ENCODE measurements around the gene MSLN.

MSLN gene

DNA sequence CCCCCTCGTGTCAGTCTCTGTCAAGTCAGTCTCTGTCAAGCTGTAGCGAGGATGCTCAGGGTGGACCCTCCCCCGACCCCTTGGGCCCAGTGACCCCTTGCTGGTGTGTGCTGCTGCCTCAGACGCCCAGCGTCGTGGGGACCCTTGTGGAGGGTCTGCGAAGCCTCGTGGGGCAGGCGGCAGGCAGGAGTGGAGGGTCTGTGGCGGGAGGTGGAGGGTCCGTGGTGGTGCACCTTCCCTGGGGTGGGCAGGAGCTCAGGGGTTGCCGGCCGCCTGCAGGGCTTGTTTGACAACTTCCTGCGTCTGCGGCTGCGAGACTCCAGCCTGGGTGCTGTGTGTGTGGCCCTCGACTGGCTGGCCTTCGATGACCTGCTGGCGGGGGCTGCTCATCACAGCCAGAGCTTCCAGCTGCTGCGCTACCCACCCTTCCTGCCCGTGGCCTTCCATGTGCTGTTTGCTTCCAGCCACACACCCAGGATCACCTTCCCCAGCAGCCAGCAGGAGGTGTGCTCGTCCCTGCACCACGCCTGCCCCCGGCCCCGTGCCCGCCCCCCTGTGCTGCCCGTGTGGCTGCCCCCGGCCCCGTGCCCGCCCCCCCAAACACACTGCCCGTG is 34.4 kb downstream of the MSLN start:
- no peak for DNase-seq

DNA sequence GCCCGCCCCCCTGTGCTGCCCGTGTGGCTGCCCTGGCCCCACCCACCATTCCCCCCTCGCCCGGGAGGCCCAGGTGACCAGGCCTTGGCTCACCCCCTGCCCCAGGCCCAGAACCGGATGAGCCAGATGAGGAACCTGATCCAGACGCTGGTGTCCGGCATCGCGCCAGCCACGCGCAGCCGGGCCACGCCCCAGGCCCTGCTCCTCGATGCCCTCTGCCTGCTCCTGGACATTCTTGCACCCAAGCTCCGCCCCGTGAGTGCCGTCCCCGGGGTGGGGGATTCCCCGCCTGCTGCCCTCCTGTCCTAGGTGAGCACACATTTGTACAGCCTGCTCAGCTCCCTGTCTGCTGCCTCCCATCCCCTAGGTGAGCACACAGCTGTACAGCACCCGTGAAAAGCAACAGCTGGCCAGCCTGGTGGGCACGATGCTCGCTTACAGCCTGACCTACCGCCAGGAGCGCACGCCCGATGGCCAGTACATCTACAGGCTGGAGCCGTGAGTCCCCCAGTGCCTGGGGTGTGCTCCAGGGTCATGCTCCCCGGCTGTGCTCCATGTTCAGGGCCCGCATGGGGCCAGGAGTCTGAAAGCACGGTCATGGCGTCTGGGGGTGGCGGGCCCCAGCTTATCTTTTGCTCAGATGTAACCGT is 35.2 kb downstream of the MSLN start:
- no peak for DNase-seq

- no peak for DNase-seq
These were observed 36.0 kb downstream of the MSLN start for GRCh38 chr16:796296-797119.

GRCh38 chr16:797120-797420 is 36.5 kb downstream of the MSLN start:
- no peak for DNase-seq

DNA sequence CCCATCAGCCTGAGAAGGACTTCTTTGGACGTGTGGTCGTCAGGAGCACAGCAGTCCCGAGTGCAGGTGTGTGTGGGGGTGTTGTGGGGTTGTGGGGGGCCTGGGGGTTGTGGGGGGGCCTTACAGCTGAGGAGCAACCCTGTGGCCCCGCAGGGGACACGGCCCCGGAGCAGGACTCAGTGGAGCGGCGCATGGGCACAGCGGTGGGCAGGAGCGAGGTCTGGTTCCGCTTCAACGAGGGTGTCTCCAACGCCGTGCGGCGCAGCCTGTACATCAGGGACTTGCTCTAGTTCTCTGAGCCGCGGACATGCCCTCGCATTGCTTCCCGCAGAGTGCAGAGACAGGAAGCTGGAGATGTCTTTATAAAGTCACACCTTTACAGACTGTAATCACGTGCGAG is 37.2 kb downstream of the MSLN start:
- no peak for DNase-seq

DNA sequence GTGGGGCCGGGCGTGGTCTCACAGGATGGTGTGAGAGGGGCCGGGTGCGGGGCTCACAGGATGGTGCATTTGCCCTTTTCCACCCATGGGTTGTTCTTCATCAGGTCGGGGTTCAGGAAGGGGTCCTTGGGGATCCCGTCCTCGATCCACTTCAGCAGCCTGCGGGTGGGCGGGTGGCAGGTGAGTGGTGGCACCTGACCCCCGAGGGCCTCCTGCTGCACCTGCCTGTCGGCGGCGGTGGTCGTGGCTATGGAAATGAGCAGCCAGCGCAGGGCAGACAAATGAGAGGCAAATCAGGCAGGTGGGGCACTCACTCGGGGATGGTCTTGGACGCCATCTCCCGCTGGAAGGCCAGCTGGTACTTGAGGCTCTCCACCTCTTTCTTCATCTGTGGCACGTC is 38.1 kb downstream of the MSLN start:
- no peak for DNase-seq

DNA sequence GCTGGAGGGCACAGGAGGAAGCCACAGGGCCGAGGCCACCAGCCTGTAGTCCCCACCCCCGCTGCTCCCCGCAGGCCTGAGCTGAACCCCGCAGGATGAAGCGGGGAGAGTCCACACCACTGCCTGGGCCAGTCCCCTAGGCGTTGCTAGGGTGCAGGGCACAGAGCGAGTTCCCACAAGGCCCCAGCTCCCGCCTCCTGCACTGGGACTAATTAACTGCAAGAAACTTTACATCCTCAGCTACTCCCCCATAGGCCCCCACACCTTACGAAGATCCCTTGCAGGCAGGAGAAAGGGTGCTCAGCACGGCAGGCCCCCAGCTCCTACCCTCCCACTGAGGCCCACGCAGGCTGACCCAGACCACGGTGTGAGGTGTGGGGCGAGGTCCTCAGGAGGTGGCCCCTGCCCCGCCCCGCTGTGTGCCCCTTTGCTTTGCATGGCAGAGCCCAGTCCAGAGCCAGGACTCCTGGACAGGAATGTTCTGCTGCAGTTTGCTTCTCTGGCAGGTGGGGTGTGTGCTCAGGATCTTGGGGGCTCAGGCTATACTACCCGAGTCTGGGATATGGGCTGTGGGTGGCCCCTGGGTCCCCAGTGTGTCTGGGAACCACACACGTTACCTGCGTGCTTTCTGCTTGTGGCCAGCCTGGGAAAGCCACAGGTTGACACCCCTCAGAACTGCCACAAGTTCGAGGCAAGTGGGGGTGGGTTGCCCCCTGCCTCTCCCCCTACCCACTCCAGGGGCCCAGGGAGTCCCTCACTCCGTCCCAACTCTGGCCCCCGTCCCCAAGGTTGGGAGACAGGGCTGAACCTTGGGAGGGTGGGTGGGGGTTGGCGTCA is 38.8 kb downstream of the MSLN start:
- DNase-seq: no peak

DNA sequence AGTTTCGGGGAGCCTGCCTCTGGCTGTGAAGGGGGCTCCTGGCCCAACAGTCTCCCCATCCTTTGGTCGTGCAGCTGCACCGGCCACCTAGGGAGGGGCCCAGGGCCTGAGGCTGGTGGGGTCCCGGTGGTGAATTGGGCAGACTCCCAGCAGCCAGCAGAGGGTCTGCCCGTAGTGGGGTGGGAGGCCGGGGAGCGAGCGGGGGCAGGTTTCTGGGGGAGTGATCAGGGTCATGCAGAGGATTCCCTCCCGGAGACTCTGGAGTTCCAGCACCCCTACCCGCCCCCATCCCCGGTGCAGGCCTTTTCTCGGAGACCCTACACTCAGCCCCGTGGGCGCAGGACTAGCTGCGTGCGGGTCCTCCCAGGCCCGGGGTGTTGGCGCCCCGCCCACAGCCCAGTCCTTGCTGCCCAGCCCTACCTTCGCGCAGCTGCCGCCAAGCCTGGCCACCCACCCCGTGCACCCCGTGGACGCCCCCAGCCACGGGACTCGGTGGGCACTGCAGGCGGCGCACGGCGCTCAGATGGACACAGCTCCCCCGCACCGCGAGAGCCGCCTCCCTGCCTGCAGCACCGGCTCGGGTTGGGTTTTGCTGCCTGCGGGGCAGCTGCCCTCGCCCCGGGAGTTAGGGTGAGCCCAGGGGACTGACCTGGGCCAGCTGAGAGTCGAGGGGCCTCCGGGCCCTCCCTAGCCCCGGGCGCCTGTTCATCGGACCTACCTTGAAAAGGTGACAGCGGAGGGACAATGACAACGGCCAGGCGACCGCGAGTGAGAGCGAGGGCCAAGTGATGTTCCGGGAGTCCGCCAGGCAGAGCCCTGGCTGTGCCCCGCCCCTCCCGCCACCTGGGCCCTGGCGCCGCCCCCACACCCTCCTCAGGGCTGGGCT is 39.7 kb downstream of the MSLN start, which contains the start of gene GNG13:
Gene GNG13, minus strand, starts transcription at position 787 of the 886 bp plus-strand sequence. CDS start 1,657 bp downstream, outside the sequence.
- DNase-seq: no peak

GRCh38 chr16:800834-801511 is 40.4 kb downstream of the MSLN start:
- no peak for DNase-seq

- no peak for DNase-seq
These were observed 41.2 kb downstream of the MSLN start for GRCh38 chr16:801584-802363.

- DNase-seq: no peak
These were observed 41.9 kb downstream of the MSLN start for GRCh38 chr16:802461-802860.

DNA sequence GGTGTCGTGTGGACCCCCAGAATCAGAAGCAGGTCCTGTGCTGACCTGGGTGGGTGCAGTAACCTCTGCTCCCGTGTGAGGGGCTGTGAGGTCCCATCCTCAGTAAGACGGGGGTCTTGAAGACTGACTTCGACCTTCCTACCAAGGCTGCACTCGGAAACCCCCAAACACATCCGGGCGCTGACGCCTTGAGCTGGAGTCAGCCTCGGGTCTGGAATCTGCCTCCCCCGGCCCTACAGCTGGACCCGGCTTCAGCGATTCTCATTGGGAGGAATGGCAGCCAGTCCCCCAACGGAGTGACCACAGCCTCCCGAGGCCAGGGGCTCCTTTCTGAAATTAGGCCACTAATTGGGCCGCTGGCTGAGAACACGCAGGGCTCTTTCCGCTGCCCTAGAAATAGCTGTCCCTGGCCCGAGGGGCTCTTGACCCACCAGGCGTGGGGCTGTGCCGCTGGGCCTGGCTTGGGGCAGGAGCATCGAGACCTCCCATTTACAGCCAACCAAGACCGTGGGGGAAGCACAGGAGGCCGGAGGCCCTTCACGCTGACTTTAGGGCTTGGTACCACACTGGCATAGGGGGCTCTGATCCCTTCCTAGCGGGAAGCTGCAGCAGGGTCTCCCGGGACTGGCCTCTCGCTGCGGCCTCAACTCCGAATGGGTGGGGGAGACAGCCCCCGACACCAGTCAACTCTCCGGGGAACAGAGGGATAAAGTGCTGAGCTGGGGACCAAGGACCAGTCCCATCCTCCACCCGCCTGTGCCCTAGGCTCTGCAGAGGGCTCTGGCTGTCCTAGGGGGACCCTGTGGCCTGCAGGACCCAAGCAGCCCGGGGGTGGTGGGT is 42.6 kb downstream of the MSLN start:
- DNase-seq: no peak

DNA sequence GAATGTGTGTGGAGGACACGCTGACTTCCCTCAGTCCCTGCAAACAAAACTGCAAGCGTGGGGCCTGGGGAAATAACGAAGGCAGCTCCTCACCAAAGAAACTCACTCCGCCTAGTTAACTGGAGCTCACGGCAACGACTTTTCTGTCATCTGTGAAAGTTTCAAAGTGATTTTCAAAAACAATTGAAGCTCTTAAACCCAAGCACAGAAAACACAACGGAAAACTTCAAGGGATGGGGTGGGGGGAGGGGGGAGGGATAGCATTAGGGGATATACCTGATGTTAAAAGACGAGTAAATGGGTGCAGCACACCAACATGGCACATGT is 43.2 kb downstream of the MSLN start:
- no peak for DNase-seq

- no peak for DNase-seq
These were observed 43.9 kb downstream of the MSLN start for GRCh38 chr16:804193-805048.

- no peak for DNase-seq
These were observed 44.9 kb downstream of the MSLN start for GRCh38 chr16:805474-805873.

- peak; percentile 81 to 83 for DNase-seq
These were observed 47.0 kb downstream of the MSLN start for GRCh38 chr16:807347-808084.

DNA sequence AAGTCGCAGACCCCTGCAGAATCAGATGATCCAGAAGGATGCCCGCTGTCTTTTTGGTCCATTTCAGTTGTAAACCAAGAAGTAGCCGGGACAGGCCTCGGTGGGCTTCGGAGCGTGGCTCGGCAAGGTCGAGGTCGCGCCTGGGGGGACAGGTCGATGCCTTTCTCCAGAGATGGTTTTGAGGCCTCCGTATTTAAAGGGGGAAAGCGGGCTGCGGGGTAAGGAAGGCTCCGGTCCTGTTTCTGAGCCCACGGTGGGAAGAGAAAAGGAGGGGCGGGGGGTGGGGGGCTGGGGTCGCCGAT is 47.5 kb downstream of the MSLN start:
- no peak for DNase-seq

- DNase-seq: peak; percentile 50 to 56
These were observed 52.8 kb downstream of the MSLN start for GRCh38 chr16:813204-813915.
